ENCODE data around the gene CFLAR.

Gene CFLAR

GRCh38 chr2:201188449-201188848, 72.5 kb downstream of the CFLAR start (continued):
- TF ChIP-seq ZBTB11 (tag by site-specific recombination; conservative IDR thresholded peaks at IDR 0.05; ENCODE audit: low read depth) (no peak), REPIN1 (tag by site-specific recombination; IDR thresholded peaks at IDR 0.05; ENCODE audit: low read depth) (no peak)

- Histone ChIP-seq H3K9me3 (ENCODE audit: control insufficient read depth, insufficient read depth, low read depth, low read length) (no peaks in the 10 kb centered on the region), H3K36me3 (ENCODE audit: control insufficient read depth in 2 of 2, insufficient read depth in 1 of 2, low read length in 2 of 2) (peaks cover 0 to 56% of the 10 kb centered on the region in 2 experiments; a peak in 1 of 3 replicates), H3K27ac (ENCODE audit: extremely low read depth, low read depth, low read length) (no peak overlapping the region), H3K4me3 (ENCODE audit: low read depth, low read length) (no peak overlapping the region), H3K4me1 (ENCODE audit: control insufficient read depth, insufficient read depth, low read length) (no peaks in the 10 kb centered on the region)
- CTCF ChIA-PET, result interaction anchor here (0.6 to 3.4 kb wide), 4 partner anchors 8 to 1187 kb away, joined by 3 to 9 read pairs (median 5); partner anchors contain the start of gene CASP10
- TF ChIP-seq ZNF560 (tag by site-specific recombination; IDR thresholded peaks at IDR 0.05; ENCODE audit: borderline replicate concordance) (no peak), BCL6B (tag by site-specific recombination; IDR thresholded peaks at IDR 0.05) (no peak), SP7 (tag by site-specific recombination; IDR thresholded peaks at IDR 0.05) (no peak), ELK4 (IDR thresholded peaks at IDR 0.05; ENCODE audit: borderline replicate concordance, low read depth, low read length) (no peak), ZNF423 (tag by site-specific recombination; IDR thresholded peaks at IDR 0.05) (no peak), ZNF654 (tag by site-specific recombination; IDR thresholded peaks at IDR 0.05; ENCODE audit: low read depth) (no peak), ZFP41 (tag by site-specific recombination; IDR thresholded peaks at IDR 0.05; ENCODE audit: borderline replicate concordance) (no peak), ZNF362 (tag by site-specific recombination; IDR thresholded peaks at IDR 0.05) (no peak), ZNF596 (tag by site-specific recombination; IDR thresholded peaks at IDR 0.05) (no peak), ZBTB17 (tag by site-specific recombination; IDR thresholded peaks at IDR 0.05) (no peak), ZSCAN18 (tag by site-specific recombination; IDR thresholded peaks at IDR 0.05) (no peak), ZNF292 (tag by site-specific recombination; IDR thresholded peaks at IDR 0.05; ENCODE audit: borderline replicate concordance, low read depth) (no peak), ZFP37 (tag by site-specific recombination; IDR thresholded peaks at IDR 0.05) (no peak), ZBTB49 (tag by site-specific recombination; IDR thresholded peaks at IDR 0.05; ENCODE audit: low read depth) (no peak), ZNF571 (tag by site-specific recombination; IDR thresholded peaks at IDR 0.05) (no peak), RBAK (tag by site-specific recombination; IDR thresholded peaks at IDR 0.05) (no peak), WT1 (tag by site-specific recombination; IDR thresholded peaks at IDR 0.05) (no peak)
- POLR2A ChIA-PET, result no interaction called here
These were observed 75.3 kb downstream of the CFLAR start for GRCh38 chr2:201191132-201191875.

Measured in HEK293 (cell line).